Chondrocyte (in vitro differentiated cells): ENCODE measurements around the gene ATF6. TPM values are rescaled to one million over a fixed set of nuclear protein-coding genes. Genes with fewer than 3 reads are reported as not detected.
A peak's percentile ranks its signal among the peaks of the same experiment; 100 is the strongest.

Experiments used
- DNase-seq: peaks from one replicate; pipeline ENCODE4 v3.0.0; 2021; ENCODE audit warnings: mixed read lengths, low spot score
- H3K27ac Mint-ChIP-seq: one replicate; pipeline ENCODE4 v1.8.0; 2021; ENCODE audit warnings: mild to moderate bottlenecking, moderate library complexity, mixed read lengths; ENCODE audit not compliant: unreplicated experiment
- H3K27me3 Mint-ChIP-seq: 2 replicates; pipeline ENCODE4 v1.8.0; 2021; ENCODE audit warnings: low read depth, mixed read lengths
- H3K36me3 Mint-ChIP-seq: 2 replicates; pipeline ENCODE4 v1.8.0; 2021; ENCODE audit warnings: low read depth, mixed read lengths
- H3K4me1 Mint-ChIP-seq: 2 replicates; pipeline ENCODE4 v1.8.0; 2021; ENCODE audit warnings: low read depth, mild to moderate bottlenecking, mixed read lengths
- H3K4me3 Mint-ChIP-seq: one replicate; pipeline ENCODE4 v1.8.0; 2021; ENCODE audit warnings: mild to moderate bottlenecking, moderate library complexity, mixed read lengths; ENCODE audit not compliant: unreplicated experiment
- H3K9me3 Mint-ChIP-seq: 2 replicates; pipeline ENCODE4 v1.8.0; 2021; ENCODE audit warnings: low read depth, mixed read lengths
- total RNA-seq: library from RNA; stranded (reverse); gene quantifications from 3 replicates; pipeline ENCODE4 v1.2.1, GENCODE V29; 2021
- TF ChIP-seq, protein P1 (sequence below): fragments of 200-600 bp; sonication (generic); IDR thresholded peaks from 2 replicates; pipeline ENCODE4 v1.5.0; 2021; ENCODE audit warnings: antibody characterized with exemption, mild to moderate bottlenecking, moderate library complexity

The ATF6 gene
- total RNA-seq, 1 donor from 2014 or later, result 29.1 TPM

DNA sequence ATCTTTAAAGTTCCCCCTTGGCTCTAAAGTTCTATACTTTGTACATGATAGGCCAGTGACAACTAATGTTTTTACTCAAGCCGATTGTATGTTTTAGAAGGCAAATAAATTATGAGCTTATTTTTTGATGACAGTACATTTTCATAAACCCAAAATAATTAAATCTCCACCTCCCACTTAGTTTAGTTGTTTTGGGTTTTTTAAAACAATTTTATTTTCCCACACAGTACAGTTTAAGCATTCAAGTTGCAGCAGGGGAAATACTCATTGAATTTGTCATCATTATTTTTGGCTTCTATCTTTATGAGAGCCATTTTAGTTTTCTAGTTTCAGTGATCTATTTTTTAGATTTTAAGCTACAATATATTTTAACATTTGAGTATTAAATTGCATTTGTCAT is 163.9 kb downstream of the ATF6 start:
- TF ChIP-seq, protein P1, sequence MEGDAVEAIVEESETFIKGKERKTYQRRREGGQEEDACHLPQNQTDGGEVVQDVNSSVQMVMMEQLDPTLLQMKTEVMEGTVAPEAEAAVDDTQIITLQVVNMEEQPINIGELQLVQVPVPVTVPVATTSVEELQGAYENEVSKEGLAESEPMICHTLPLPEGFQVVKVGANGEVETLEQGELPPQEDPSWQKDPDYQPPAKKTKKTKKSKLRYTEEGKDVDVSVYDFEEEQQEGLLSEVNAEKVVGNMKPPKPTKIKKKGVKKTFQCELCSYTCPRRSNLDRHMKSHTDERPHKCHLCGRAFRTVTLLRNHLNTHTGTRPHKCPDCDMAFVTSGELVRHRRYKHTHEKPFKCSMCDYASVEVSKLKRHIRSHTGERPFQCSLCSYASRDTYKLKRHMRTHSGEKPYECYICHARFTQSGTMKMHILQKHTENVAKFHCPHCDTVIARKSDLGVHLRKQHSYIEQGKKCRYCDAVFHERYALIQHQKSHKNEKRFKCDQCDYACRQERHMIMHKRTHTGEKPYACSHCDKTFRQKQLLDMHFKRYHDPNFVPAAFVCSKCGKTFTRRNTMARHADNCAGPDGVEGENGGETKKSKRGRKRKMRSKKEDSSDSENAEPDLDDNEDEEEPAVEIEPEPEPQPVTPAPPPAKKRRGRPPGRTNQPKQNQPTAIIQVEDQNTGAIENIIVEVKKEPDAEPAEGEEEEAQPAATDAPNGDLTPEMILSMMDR, result no peak
- Mint-ChIP-seq H3K27me3 (no peaks in the 10 kb centered on the region), H3K27ac (peak overlapping the region; percentile 95), H3K36me3 (peaks cover 3% of the 10 kb centered on the region), H3K4me3 (no peak overlapping the region), H3K9me3 (no peaks in the 10 kb centered on the region), H3K4me1 (peaks cover 58% of the 10 kb centered on the region)
- no peak for DNase-seq

DNA sequence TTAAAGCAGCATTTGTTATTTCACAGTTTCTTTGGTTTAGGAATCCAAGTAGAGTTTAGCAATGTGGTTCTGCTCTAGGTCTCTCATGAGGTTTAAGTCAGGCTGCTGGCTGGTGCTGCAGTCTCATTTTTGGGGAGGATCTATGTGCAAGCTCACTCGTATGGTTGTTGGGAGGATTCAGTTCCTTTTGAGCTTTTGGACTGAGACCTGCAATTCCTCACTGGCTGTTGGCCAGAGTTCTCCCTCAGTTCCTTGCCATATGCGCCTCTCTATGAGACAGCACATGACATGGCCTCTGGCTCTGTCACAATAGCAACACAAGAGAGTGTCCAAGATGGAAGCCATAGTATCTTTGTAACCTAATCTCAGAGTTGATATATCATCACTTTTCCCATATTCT is 166.5 kb downstream of the ATF6 start:
- peak overlapping the region; percentile 36 for H3K27ac Mint-ChIP-seq
- H3K36me3 Mint-ChIP-seq, result peaks cover 7% of the 10 kb centered on the region
- no peak overlapping the region for H3K4me3 Mint-ChIP-seq
- peaks cover 58% of the 10 kb centered on the region for H3K4me1 Mint-ChIP-seq
- TF ChIP-seq, protein P1, result no peak
- no peaks in the 10 kb centered on the region for H3K9me3 Mint-ChIP-seq
- no peak for DNase-seq
- no peaks in the 10 kb centered on the region for H3K27me3 Mint-ChIP-seq

DNA sequence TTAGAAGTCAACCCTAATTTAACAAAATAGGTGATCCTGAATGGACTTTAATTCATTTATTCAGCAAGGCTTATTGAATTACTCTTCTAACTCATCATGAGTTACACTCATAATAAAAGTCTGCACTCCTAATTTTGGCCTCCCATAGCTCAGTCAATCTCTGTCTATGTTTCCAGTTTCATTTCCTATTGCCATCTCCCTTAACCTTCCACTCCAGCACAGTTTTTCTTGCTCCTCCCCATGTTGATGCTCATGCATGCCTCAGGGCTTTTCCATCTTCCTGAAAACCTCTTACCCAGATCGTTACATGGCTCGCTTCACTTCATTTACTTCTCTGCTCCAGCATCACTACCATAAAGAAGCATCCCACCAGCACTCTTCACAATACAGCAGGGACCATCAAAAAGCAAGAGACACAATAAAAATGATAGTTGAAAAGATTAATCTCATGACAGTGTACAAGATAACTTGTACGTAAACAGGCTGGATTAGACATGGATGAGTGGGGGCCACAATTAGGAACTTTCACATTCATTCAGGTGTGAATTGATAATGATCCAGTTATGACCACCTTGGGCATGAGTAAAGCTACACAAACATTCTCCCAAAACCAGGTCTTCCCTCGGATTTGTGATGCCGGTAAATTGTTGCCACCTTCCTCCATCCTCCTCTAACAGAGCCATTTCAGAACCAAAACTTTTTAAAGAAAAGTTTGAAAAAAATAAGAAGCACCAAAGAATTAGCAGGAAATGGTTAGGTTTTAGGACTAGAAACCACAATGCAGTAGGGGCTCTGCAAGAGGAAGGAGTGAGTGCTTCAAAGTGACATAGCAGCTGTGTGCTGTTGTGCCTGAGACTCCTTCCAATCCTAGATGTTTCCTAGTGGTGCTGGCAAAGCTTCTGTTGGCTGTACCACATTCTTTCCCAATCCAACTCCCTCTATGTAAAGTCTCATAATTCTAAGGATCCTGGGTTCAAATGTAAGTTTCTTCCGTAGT is 167.8 kb downstream of the ATF6 start:
- H3K4me1 Mint-ChIP-seq, result peaks cover 51% of the 10 kb centered on the region
- no peak for DNase-seq
- TF ChIP-seq, protein P1, result no peak
- no peaks in the 10 kb centered on the region for H3K9me3 Mint-ChIP-seq
- H3K27me3 Mint-ChIP-seq, result no peaks in the 10 kb centered on the region
- no peak overlapping the region for H3K4me3 Mint-ChIP-seq
- H3K36me3 Mint-ChIP-seq, result peaks cover 7% of the 10 kb centered on the region
- H3K27ac Mint-ChIP-seq, result peak overlapping the region; percentile 50

DNA sequence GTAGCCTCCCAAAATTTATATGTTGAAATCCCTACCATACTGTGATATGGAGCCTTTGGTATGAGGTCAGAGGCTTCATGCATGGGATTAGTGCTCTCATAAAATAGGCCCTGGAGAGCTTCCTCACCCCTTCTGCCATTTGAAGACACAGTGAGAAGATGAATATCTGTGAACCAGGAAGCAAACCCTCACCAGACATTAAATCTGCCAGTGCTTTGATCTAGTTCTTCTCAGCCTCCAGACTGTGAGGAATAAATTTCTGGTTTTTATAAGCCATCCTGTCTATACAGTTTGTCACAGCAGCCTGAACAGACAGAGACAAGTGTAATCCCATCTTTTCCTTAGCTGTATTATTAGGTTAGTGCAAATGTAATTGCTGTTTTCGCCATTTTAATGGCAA is 169.1 kb downstream of the ATF6 start:
- H3K4me3 Mint-ChIP-seq, result no peak overlapping the region
- H3K9me3 Mint-ChIP-seq, result no peaks in the 10 kb centered on the region
- DNase-seq, result no peak
- peaks cover 37% of the 10 kb centered on the region for H3K4me1 Mint-ChIP-seq
- peaks cover 7% of the 10 kb centered on the region for H3K36me3 Mint-ChIP-seq
- no peak overlapping the region for H3K27ac Mint-ChIP-seq
- TF ChIP-seq, protein P1, result no peak
- H3K27me3 Mint-ChIP-seq, result no peaks in the 10 kb centered on the region

DNA sequence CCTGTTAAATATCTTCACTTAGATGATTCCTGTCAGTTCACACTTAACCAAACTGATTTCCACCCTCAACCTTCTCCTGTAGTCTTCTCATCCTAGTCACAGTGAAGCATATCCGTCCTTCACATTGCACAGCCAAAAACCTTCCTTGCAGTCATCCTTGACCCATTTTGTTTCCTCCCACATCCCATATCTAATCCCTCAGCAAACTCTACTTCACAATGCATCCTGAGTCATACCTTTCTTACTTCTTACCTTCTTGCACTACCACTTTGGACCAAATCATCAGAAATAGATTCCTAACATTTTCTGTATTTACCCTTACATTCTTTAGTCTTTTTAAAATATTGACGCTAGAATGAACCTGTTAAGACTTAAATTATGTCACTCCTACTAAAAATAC is 170.7 kb downstream of the ATF6 start:
- no peak for DNase-seq
- no peaks in the 10 kb centered on the region for H3K9me3 Mint-ChIP-seq
- H3K4me3 Mint-ChIP-seq, result no peak overlapping the region
- H3K27ac Mint-ChIP-seq, result no peak overlapping the region
- H3K36me3 Mint-ChIP-seq, result peaks cover 7% of the 10 kb centered on the region
- no peaks in the 10 kb centered on the region for H3K27me3 Mint-ChIP-seq
- TF ChIP-seq, protein P1, result no peak
- H3K4me1 Mint-ChIP-seq, result peaks cover 31% of the 10 kb centered on the region
